IMR-90 (cell line): ENCODE measurements around the gene CEL. TPM values are rescaled to one million over a fixed set of nuclear protein-coding genes. Genes with fewer than 3 reads are reported as not detected.

ENCODE experiments used
- ATAC-seq: fragments of 200-7000 bp; cut with Tn5 transposase; 2 replicates; pipeline ENCODE4 v1.9.1; 2020; ENCODE audit warnings: low read depth, mild to moderate bottlenecking, moderate library complexity
- BruUV-seq: library from RNA; stranded (reverse); fragments of 400-500 nt; replicated peaks from 2 replicates; lab custom pipeline; 2021; lab: Mats Ljungman, UMichigan
- CTCF ChIA-PET: fragments of 300-600 bp; formaldehyde crosslinking; extraction: SDS; loops from one replicate; lab custom pipeline; 2021; ENCODE audit warnings: antibody characterized with exemption; lab: Yijun Ruan, JAX
- POLR2A ChIA-PET: fragments of 300-600 bp; sonication (Branson Sonifier 250); formaldehyde crosslinking; loops from one replicate; lab custom pipeline; 2022; ENCODE audit warnings: antibody characterized with exemption; ENCODE audit not compliant: unreplicated experiment; lab: Charles Lee
- DNase-seq: peaks from one replicate; pipeline ENCODE4 v3.0.0; 2013
- H2AFZ ChIP-seq: replicated peaks from 2 replicates; pipeline ENCODE3; 2013; ENCODE audit warnings: low read length, mild to moderate bottlenecking; ENCODE audit not compliant: poor library complexity
- H2AK5ac ChIP-seq: 2 replicates; pipeline ENCODE4 v1.6.1; 2013; ENCODE audit warnings: low read depth, low read length, inconsistent platforms
- H2AK9ac ChIP-seq: replicated peaks from 2 replicates; pipeline ENCODE3; 2013; ENCODE audit warnings: mild to moderate bottlenecking, low read depth, low read length, moderate library complexity; ENCODE audit not compliant: poor library complexity
- H2BK120ac ChIP-seq: 2 replicates; pipeline ENCODE4 v1.6.1; 2013; ENCODE audit warnings: low read depth, low read length, inconsistent platforms
- H2BK15ac ChIP-seq: 3 replicates; pipeline ENCODE4 v1.6.1; 2013; ENCODE audit warnings: low read depth, low read length, inconsistent platforms
- H2BK20ac ChIP-seq: 2 replicates; pipeline ENCODE4 v1.6.1; 2013; ENCODE audit warnings: low read depth, mild to moderate bottlenecking, inconsistent platforms, low read length, moderate library complexity
- H2BK5ac ChIP-seq: 2 replicates; pipeline ENCODE4 v1.6.1; 2013; ENCODE audit warnings: mild to moderate bottlenecking, low read depth, low read length, inconsistent platforms; ENCODE audit not compliant: poor library complexity, severe bottlenecking
- H3K14ac ChIP-seq: replicated peaks from 2 replicates; pipeline ENCODE4 v1.6.1; 2013; ENCODE audit warnings: low read depth, low read length, inconsistent platforms
- H3K18ac ChIP-seq: 2 replicates; pipeline ENCODE4 v1.6.1; 2013; ENCODE audit warnings: low read depth, low read length, control low read depth
- H3K23ac ChIP-seq: 2 replicates; pipeline ENCODE4 v1.6.1; 2013; ENCODE audit warnings: low read depth, low read length, inconsistent platforms
- H3K27ac ChIP-seq: 2 replicates; pipeline ENCODE4 v1.5.1; 2013; ENCODE audit warnings: mild to moderate bottlenecking, control low read depth, low read length; ENCODE audit not compliant: insufficient read depth
- H3K27me3 ChIP-seq: 2 replicates; pipeline ENCODE4 v1.6.1; 2013; ENCODE audit warnings: low read length; ENCODE audit not compliant: control insufficient read depth, insufficient read depth
- H3K36me3 ChIP-seq: 2 replicates; pipeline ENCODE4 v1.6.1; 2013; ENCODE audit warnings: low read length, mixed read lengths; ENCODE audit not compliant: control insufficient read depth, insufficient read depth
- H3K4ac ChIP-seq: 2 replicates; pipeline ENCODE4 v1.6.1; 2013; ENCODE audit warnings: low read depth, low read length, inconsistent platforms
- H3K4me1 ChIP-seq: 2 replicates; pipeline ENCODE4 v1.6.1; 2013; ENCODE audit warnings: low read length, mixed read lengths; ENCODE audit not compliant: control insufficient read depth, insufficient read depth
- H3K4me2 ChIP-seq: 2 replicates; pipeline ENCODE4 v1.6.1; 2013; ENCODE audit warnings: low read depth, mild to moderate bottlenecking, control low read depth, low read length, moderate library complexity
- H3K4me3 ChIP-seq: 2 replicates; pipeline ENCODE4 v1.5.1; 2013; ENCODE audit warnings: low read depth, mild to moderate bottlenecking, control low read depth, low read length, moderate library complexity; ENCODE audit not compliant: insufficient read depth
- H3K56ac ChIP-seq: 2 replicates; pipeline ENCODE4 v1.6.1; 2013; ENCODE audit warnings: low read length, inconsistent platforms; ENCODE audit not compliant: insufficient read depth; ENCODE audit errors: extremely low read depth
- H3K79me1 ChIP-seq, 2 experiments: 2 replicates each; pipeline ENCODE4 v1.6.1; 2013; ENCODE audit warnings: low read length in 2 of 2, inconsistent platforms in 1 of 2, low read depth in 1 of 2
- H3K9ac ChIP-seq: 2 replicates; pipeline ENCODE4 v1.6.1; 2013; ENCODE audit warnings: low read depth, low read length, control low read depth
- H3K9me1 ChIP-seq: 2 replicates; pipeline ENCODE4 v1.6.1; 2013; ENCODE audit warnings: low read length, inconsistent platforms; ENCODE audit not compliant: insufficient read depth
- H3K9me3 ChIP-seq: 2 replicates; pipeline ENCODE4 v1.6.1; 2013; ENCODE audit warnings: low read length; ENCODE audit not compliant: control insufficient read depth, insufficient read depth
- H4K20me1 ChIP-seq: 2 replicates; pipeline ENCODE4 v1.6.1; 2013; ENCODE audit warnings: low read length, inconsistent platforms; ENCODE audit not compliant: insufficient read depth
- H4K5ac ChIP-seq: 2 replicates; pipeline ENCODE4 v1.6.1; 2013; ENCODE audit warnings: mild to moderate bottlenecking, low read depth, low read length, control low read depth
- H4K8ac ChIP-seq, 2 experiments: 2 replicates each; pipeline ENCODE4 v1.6.1; 2013; ENCODE audit warnings: low read depth in 2 of 2, low read length in 2 of 2, control low read depth in 1 of 2, inconsistent platforms in 1 of 2
- H4K91ac ChIP-seq: 2 replicates; pipeline ENCODE4 v1.6.1; 2013; ENCODE audit warnings: low read depth, low read length, inconsistent platforms; ENCODE audit not compliant: insufficient read depth
- BHLHE40 ChIP-seq: fragments of 150-350 bp; IDR thresholded peaks from 2 replicates; pipeline ENCODE4 v1.6.1; 2016; ENCODE audit warnings: mild to moderate bottlenecking, low read depth, low read length
- CEBPB ChIP-seq: IDR thresholded peaks from 2 replicates; pipeline ENCODE4 v1.6.1; 2012; ENCODE audit warnings: low read depth, low read length, improper control_type of control experiment
- CHD1 ChIP-seq: IDR thresholded peaks from 2 replicates; pipeline ENCODE4 v1.6.1; 2012; ENCODE audit warnings: low read depth, low read length, improper control_type of control experiment
- CTCF ChIP-seq: conservative IDR thresholded peaks from 2 replicates; pipeline ENCODE4 v1.5.1; 2012; ENCODE audit warnings: mild to moderate bottlenecking, low read depth, low read length, improper control_type of control experiment
- ELK1 ChIP-seq: fragments of 150-350 bp; IDR thresholded peaks from 2 replicates; pipeline ENCODE4 v1.6.1; 2016; ENCODE audit warnings: low read depth, mild to moderate bottlenecking, low read length, moderate library complexity, borderline replicate concordance
- FOS ChIP-seq: fragments of 150-350 bp; IDR thresholded peaks from 2 replicates; pipeline ENCODE4 v1.6.1; 2016; ENCODE audit warnings: low read depth, low read length
- MAZ ChIP-seq: IDR thresholded peaks from 2 replicates; pipeline ENCODE4 v1.6.1; 2012; ENCODE audit warnings: low read depth, mild to moderate bottlenecking, low read length, improper control_type of control experiment, moderate library complexity, borderline replicate concordance
- MXI1 ChIP-seq: IDR thresholded peaks from 2 replicates; pipeline ENCODE4 v1.6.1; 2012; ENCODE audit warnings: low read depth, mild to moderate bottlenecking, low read length, moderate library complexity, borderline replicate concordance
- NFE2L2 ChIP-seq: fragments of 150-350 bp; IDR thresholded peaks from 2 replicates; pipeline ENCODE4 v1.6.1; 2016; ENCODE audit warnings: low read depth, mild to moderate bottlenecking, low read length
- POLR2A ChIP-seq: IDR thresholded peaks from 2 replicates; pipeline ENCODE4 v1.6.1; 2012; ENCODE audit warnings: mild to moderate bottlenecking, low read depth, low read length
- RCOR1 ChIP-seq: IDR thresholded peaks from 2 replicates; pipeline ENCODE4 v1.6.1; 2012; ENCODE audit warnings: mild to moderate bottlenecking, low read length, improper control_type of control experiment; ENCODE audit not compliant: insufficient replicate concordance
- RFX5 ChIP-seq: IDR thresholded peaks from 2 replicates; pipeline ENCODE4 v1.8.0; 2012; ENCODE audit warnings: low read depth, mild to moderate bottlenecking, low read length, moderate library complexity
- WGBS, 2 experiments: methylation state at CpG; one replicate each; pipeline versions ENCODE4 v1.1.5 to v1.1.7; 2013; ENCODE audit warnings: missing lambda C conversion rate in 2 of 2; ENCODE audit not compliant: insufficient read length in 1 of 2; ENCODE audit errors: extremely low coverage in 2 of 2; 5-methylcytosine and 5-hydroxymethylcytosine counted together
- dilution Hi-C: fragments of 300-500 bp; cut with HindIII; formaldehyde crosslinking; loops from one replicate; pipeline ENCODE4 v1.14.3; 2018; ENCODE audit warnings: low sequenced_read_pairs; ENCODE audit not compliant: unreplicated experiment
- in situ Hi-C: fragments of 300-500 bp; cut with MboI; formaldehyde crosslinking; loops from 3 replicates; pipeline ENCODE4 v1.14.3; 2019; ENCODE audit warnings: low sequenced_read_pairs, inconsistent platforms, mixed read lengths
- intact Hi-C: fragments of 100-400 bp; cut with micrococcal nuclease; formaldehyde crosslinking; loops from 2 replicates; pipeline ENCODE4 v1.10.0; 2022
- polyA plus RNA-seq, 3 experiments: library from polyadenylated mRNA; depleted of rRNA; stranded (reverse); fragments of >200 nt; gene quantifications; 2 replicates each; pipeline ENCODE4 v1.2.3, GENCODE V29; 2012; ENCODE audit warnings: low replicate concordance in 1 of 3
- total RNA-seq: library from RNA; depleted of rRNA; stranded (reverse); fragments of >200 nt; gene quantifications from 2 replicates; pipeline ENCODE4 v1.2.3, GENCODE V29; 2012

CEL gene
- total and polyA plus RNA-seq, 2 of the 4 experiments (the other 2 are of a cell fraction) = under 0.01 to 0.75 TPM

GRCh38 chr9:133098104-133098754 lies 36.4 kb downstream of the CEL start:
- no peak overlapping the region for H3K56ac ChIP-seq
- H2AFZ ChIP-seq = peak overlapping the region; percentile 32
- H3K27me3 ChIP-seq = no peaks in the 10 kb centered on the region
- no peak for TF ChIP-seq FOS
- TF ChIP-seq RFX5 = no peak
- no peak for TF ChIP-seq ELK1
- TF ChIP-seq BHLHE40 = no peak
- TF ChIP-seq MAZ = no peak
- TF ChIP-seq RCOR1 = no peak
- TF ChIP-seq POLR2A = no peak
- no peak for TF ChIP-seq MXI1
- no peak for TF ChIP-seq CHD1
- no peak for TF ChIP-seq CTCF
- TF ChIP-seq CEBPB = no peak
- no peak for TF ChIP-seq NFE2L2
- H3K36me3 ChIP-seq = peaks cover 47% of the 10 kb centered on the region
- no peak overlapping the region for H3K23ac ChIP-seq
- H2AK5ac ChIP-seq = no peak overlapping the region
- no peak overlapping the region for H2BK120ac ChIP-seq
- no peak overlapping the region for H2AK9ac ChIP-seq
- peaks cover 5% of the 10 kb centered on the region; the same call in 1 of the 2 replicates for H3K9me3 ChIP-seq
- peaks cover 3% of the 10 kb centered on the region; the same call in 1 of the 2 replicates for H4K20me1 ChIP-seq
- ChIA-PET CTCF (no interaction called here), POLR2A (no interaction called here)
- WGBS, 2 experiments = 91% methylated on average over 7 of the region's 16 CpGs; no CpG with 5 or more reads in 1 of the 2 experiments
- H3K27ac ChIP-seq = no peak overlapping the region
- H2BK15ac ChIP-seq = no peak overlapping the region
- no TSS peak for BruUV-seq
- no peak overlapping the region for H4K91ac ChIP-seq
- no peak overlapping the region for H3K4ac ChIP-seq
- H2BK20ac ChIP-seq = no peak overlapping the region
- in situ Hi-C loops = no loop called here
- no peaks in the 10 kb centered on the region for H3K9me1 ChIP-seq
- ATAC-seq (no peak), DNase-seq (no peak)
- no peak overlapping the region for H4K8ac ChIP-seq
- dilution Hi-C loops = no loop called here
- intact Hi-C loops = no loop called here
- H3K14ac ChIP-seq = no peak overlapping the region
- H3K4me2 ChIP-seq = no peak overlapping the region
- H2BK5ac ChIP-seq = no peak overlapping the region
- H3K79me1 ChIP-seq = no peaks in the 10 kb centered on the region; a peak in 1 of 4 replicates
- H4K5ac ChIP-seq = no peak overlapping the region
- no peak overlapping the region for H3K18ac ChIP-seq
- no peak overlapping the region for H3K4me3 ChIP-seq
- no peaks in the 10 kb centered on the region for H3K4me1 ChIP-seq
- no peak overlapping the region for H3K9ac ChIP-seq
